Peyer's patch (tissue), 4 donors: ENCODE results near the gene CAPN7.

Experiments
- CTCF ChIP-seq, 6 experiments: fragments of 450-650 bp in 4 of 6; fragments of 200-600 bp in 2 of 6; sonication (generic) in 1 of 6; IDR thresholded peaks; one replicate each; pipeline ENCODE4 v1.5.1; 2017 to 2019; ENCODE audit warnings: antibody characterized with exemption in 6 of 6, mild to moderate bottlenecking in 3 of 6, moderate library complexity in 1 of 6
- POLR2A ChIP-seq, 2 donors: fragments of 450-650 bp; IDR thresholded peaks; one replicate each; pipeline ENCODE4 v1.5.1; 2017; ENCODE audit warnings: antibody characterized with exemption in 2 of 2, mild to moderate bottlenecking in 2 of 2, moderate library complexity in 2 of 2

GRCh38 chr3:15263926-15264325 is 57.9 kb downstream of the CAPN7 start:
- TF ChIP-seq POLR2A (IDR thresholded peaks at IDR 0.05) (no peak), CTCF (IDR thresholded peaks at IDR 0.05) (no peak)
